Right lobe of liver (tissue), 6 donors: ENCODE measurements around the gene ST6GALNAC6. TPM values are rescaled to one million over a fixed set of nuclear protein-coding genes. Genes with fewer than 3 reads are reported as not detected.
A peak's percentile ranks its signal among the peaks of the same experiment; 100 is the strongest.
"Not testable (repeated sequence)": the region's sequence is repeated elsewhere in the genome, so short reads cannot be mapped to it uniquely, and the experiment has no call there.

Experiments used
- ATAC-seq, 4 donors: fragments of 200-7000 bp; cut with Tn5 transposase; one replicate each; pipeline ENCODE4 v1.9.1; 2020; ENCODE audit warnings: mild to moderate bottlenecking in 4 of 4, moderate library complexity in 4 of 4
- DNase-seq, 3 donors: peaks; one replicate each; pipeline ENCODE4 v3.0.0-alpha.2; 2020
- H3K27ac ChIP-seq, 3 donors: fragments of 200-600 bp; one replicate each; pipeline ENCODE4 v1.8.0; 2022
- H3K27me3 ChIP-seq, 2 donors: fragments of 200-600 bp; one replicate each; pipeline ENCODE4 v1.8.0; 2022
- H3K36me3 ChIP-seq, 4 donors: fragments of 200-600 bp; sonication (generic) in 1 of 4; one replicate each; pipeline versions ENCODE4 v1.5.1 to v1.8.0; 2017 to 2022; ENCODE audit warnings: control low read depth in 1 of 4
- H3K4me1 ChIP-seq, 4 donors: fragments of 200-600 bp; sonication (generic) in 1 of 4; one replicate each; pipeline versions ENCODE4 v1.5.1 to v1.8.0; 2017 to 2022; ENCODE audit warnings: control low read depth in 1 of 4
- H3K4me3 ChIP-seq, 3 donors: fragments of 200-600 bp; one replicate each; pipeline ENCODE4 v1.8.0; 2022
- H3K9me3 ChIP-seq, 4 donors: fragments of 200-600 bp; sonication (generic) in 1 of 4; one replicate each; pipeline versions ENCODE4 v1.5.1 to v1.8.0; 2017 to 2022; ENCODE audit warnings: control low read depth in 1 of 4
- POLR2A ChIP-seq: fragments of 450-650 bp; IDR thresholded peaks from one replicate; pipeline ENCODE4 v1.6.1; 2017; ENCODE audit warnings: antibody characterized with exemption, mild to moderate bottlenecking
- WGBS: methylation state at CpG from one replicate; pipeline ENCODE4 v1.1.6; 2018; ENCODE audit warnings: low coverage, low lambda C conversion rate; ENCODE audit not compliant: insufficient coverage; ENCODE audit errors: missing lambda C conversion rate; 5-methylcytosine and 5-hydroxymethylcytosine counted together
- intact Hi-C, 2 donors: fragments of 100-400 bp; cut with DNase I; formaldehyde crosslinking; loops; one replicate each; pipeline versions ENCODE4 v1.11.2 to v1.14.1; 2022
- total RNA-seq, 6 experiments: library from RNA; depleted of rRNA in 2 of 6; stranded (reverse); fragments of >200 nt in 2 of 6; fragmentation: NEBNext Ultra II Directional in 3 of 6; extraction: Animal tissue kit (Norgen Biotek cat#: 25700) in 3 of 6; gene quantifications; one replicate each; pipeline versions ENCODE4 v1.1.0 to v1.2.4, GENCODE V29; 2016 to 2023
- TF ChIP-seq, protein P1 (sequence below), 4 donors: fragments of 200-600 bp in 3 of 4; fragments of 450-650 bp in 1 of 4; IDR thresholded peaks; one replicate each; pipeline versions ENCODE4 v1.5.1 to v1.8.0; 2016 to 2022; ENCODE audit warnings: antibody characterized with exemption in 4 of 4, mild to moderate bottlenecking in 2 of 4
- donor health status: DM: no; HTN: yes; CAD: no.
- donor health status: DM: no; HTN: no; CAD: no.
- donor health status: DM: no; HTN: no; CAD: no.
- donor health status: DM: no; HTN: yes; CAD: no.
- donor health status: DM: no; HTN: yes; CAD: no.

ST6GALNAC6 gene
- total RNA-seq, 6 experiments from 2014 or later, result 22.5 to 40.3 (median 29.8) TPM

DNA sequence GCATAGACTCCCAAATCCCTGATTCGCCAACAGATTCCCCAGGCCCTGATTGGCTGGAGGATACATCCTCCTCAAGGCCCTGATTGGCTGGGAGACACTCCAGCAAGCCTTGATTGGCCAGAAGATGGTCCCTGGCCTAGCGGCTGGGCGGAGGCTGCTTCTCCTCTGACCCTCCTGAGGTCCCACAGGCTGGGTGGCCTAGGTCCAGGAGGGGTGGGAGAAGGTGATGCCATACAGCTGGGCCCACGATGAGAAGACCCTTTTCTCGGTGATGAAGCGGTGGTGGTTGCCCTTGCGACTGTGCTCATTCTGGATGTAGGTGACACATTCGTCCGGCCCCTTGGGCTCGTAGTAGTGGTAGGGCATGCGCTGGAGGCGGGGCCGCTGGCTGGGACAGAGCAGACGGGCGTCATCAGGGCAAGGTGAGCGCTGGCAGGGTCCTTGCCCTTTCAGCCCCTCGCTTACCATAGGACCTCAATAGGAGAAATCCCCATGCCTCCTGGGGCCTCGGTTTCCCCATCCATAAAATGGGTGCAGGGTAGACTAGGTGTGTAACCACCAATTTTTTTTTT lies 12.9 kb downstream of the ST6GALNAC6 start:
- H3K4me3 ChIP-seq, result no peak overlapping the region
- WGBS, result no CpG with 5 or more reads among the region's 18 CpGs
- H3K36me3 ChIP-seq, result peaks cover 6 to 47% (median 25%) of the 10 kb centered on the region in 4 donors
- no peaks in the 10 kb centered on the region for H3K9me3 ChIP-seq
- H3K4me1 ChIP-seq, result no peaks in the 10 kb centered on the region
- H3K27ac ChIP-seq, result no peak overlapping the region
- TF ChIP-seq POLR2A, result no peak
- no peaks in the 10 kb centered on the region for H3K27me3 ChIP-seq
- ATAC-seq (no peak), DNase-seq (peak in 1 of 3 donors; percentile 53)
- intact Hi-C loops, result no loop called here

DNA sequence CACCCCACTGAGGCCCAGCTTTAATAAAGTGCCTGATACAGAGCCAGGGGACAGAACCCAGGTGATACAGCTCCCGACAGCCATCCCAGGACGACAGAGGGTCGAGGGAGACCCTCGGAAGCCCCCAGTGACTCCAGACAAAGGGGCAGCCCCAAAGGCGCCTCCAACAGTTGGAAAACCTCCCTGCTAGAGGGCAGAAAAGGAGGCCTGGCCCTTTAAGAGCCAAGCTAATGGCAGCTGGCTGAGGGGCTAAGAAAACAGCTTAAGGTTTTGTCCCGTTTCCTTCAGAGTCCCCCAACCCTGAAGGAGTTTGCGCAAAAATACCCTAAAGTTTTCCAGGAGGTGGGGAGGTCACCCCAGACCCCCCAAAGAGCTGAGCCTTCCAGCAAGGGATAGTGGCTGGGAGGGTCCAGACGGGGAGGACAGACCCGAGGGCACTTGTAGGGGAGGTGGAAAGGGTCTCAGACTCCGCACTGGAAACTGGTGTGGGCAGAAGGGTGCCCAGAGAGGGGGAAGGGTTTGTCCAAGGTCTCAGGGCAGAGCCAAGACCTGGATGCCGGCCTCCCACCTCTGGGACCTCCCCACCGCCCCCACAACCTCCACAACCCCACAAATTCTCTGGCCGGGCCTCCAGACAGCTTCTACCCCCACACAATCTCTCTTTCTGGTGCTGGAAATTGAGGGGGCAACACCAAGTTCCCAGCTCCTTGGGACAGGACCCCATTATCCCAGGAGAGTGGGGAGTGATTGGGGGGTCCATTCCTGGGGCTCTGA lies 13.7 kb downstream of the ST6GALNAC6 start:
- TF ChIP-seq POLR2A, result no peak
- TF ChIP-seq, protein P1, sequence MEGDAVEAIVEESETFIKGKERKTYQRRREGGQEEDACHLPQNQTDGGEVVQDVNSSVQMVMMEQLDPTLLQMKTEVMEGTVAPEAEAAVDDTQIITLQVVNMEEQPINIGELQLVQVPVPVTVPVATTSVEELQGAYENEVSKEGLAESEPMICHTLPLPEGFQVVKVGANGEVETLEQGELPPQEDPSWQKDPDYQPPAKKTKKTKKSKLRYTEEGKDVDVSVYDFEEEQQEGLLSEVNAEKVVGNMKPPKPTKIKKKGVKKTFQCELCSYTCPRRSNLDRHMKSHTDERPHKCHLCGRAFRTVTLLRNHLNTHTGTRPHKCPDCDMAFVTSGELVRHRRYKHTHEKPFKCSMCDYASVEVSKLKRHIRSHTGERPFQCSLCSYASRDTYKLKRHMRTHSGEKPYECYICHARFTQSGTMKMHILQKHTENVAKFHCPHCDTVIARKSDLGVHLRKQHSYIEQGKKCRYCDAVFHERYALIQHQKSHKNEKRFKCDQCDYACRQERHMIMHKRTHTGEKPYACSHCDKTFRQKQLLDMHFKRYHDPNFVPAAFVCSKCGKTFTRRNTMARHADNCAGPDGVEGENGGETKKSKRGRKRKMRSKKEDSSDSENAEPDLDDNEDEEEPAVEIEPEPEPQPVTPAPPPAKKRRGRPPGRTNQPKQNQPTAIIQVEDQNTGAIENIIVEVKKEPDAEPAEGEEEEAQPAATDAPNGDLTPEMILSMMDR (IDR thresholded peaks at IDR 0.05), result no peak
- WGBS, result 75% methylated on average over 4 of the region's 13 CpGs
- H3K27ac ChIP-seq, result no peak overlapping the region
- no peaks in the 10 kb centered on the region for H3K27me3 ChIP-seq
- H3K4me3 ChIP-seq, result no peak overlapping the region
- ATAC-seq, result no peak
- DNase-seq, result no peak
- no peaks in the 10 kb centered on the region for H3K9me3 ChIP-seq
- peaks cover 6 to 41% (median 24%) of the 10 kb centered on the region in 4 donors for H3K36me3 ChIP-seq
- intact Hi-C loops, result no loop called here
- no peaks in the 10 kb centered on the region for H3K4me1 ChIP-seq

DNA sequence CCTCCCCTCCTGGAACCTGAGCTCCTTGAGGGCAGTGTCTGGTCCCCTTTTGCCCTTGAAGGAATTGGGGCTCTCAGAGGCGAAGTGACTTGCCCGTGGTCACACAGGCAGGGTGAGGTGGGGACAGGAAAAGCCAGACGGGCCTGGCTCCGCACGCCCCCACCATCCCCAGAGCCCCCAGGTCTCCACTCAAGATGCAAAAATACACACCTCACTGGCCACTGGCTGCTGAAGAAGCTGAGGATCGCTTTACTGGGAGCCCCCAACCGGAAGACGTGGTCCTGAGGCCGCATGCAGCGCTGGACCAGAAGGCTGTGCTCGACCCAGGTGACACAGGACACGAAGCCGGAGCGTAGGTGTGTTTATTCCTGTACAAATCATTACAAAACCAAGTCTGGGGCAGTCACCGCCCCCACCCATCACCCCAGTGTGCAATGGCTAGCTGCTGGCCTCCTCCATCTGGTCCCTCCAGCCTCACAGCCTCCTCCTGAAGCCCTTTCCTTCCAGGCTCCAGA lies 14.4 kb downstream of the ST6GALNAC6 start:
- DNase-seq, result no peak

DNA sequence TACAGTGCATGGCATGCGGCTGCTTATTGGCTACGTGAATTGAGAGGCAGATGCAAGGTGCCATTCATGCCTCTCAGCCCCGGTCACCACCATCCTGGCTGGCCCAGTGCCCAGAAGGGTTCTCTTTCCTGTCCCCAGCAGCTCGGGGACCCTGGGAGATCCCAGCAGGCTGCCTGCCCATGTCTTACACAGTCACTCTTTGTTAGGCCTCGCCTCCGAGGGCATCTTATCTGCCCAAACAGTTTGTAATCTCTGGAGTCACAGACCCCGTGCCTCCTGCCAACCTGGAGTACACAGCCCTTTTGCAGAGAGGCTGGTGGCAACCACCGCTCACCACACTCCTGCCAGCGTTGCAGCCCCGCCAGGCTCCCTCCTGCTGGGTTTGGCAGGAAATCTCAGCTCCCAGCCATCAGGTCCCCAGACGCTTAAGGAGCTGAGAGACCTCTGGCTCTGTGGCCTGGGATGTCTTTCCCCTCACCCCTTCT lies 14.9 kb downstream of the ST6GALNAC6 start:
- DNase-seq (peak in 1 of 3 donors; percentile 62), ATAC-seq (peak; percentile 35 to 43 (median 38))
- Histone ChIP-seq H3K27me3 (no peaks in the 10 kb centered on the region), H3K4me3 (no peak overlapping the region), H3K27ac (no peak overlapping the region), H3K4me1 (no peaks in the 10 kb centered on the region), H3K9me3 (no peaks in the 10 kb centered on the region), H3K36me3 (peaks cover 6 to 30% (median 14%) of the 10 kb centered on the region in 4 donors)
- WGBS, result 25% methylated on average over 1 of the region's 11 CpGs
- TF ChIP-seq, protein P1 (IDR thresholded peaks at IDR 0.05), result no peak
- TF ChIP-seq POLR2A, result no peak
- intact Hi-C loops, result no loop called here

More for the DNA sequence above, 14.4 kb downstream of the ST6GALNAC6 start:
- no peak for TF ChIP-seq POLR2A
- TF ChIP-seq, protein P1 (IDR thresholded peaks at IDR 0.05), result no peak
- ATAC-seq, result peak in 1 of 4 donors; percentile 8
- Histone ChIP-seq H3K9me3 (no peaks in the 10 kb centered on the region), H3K27ac (no peak overlapping the region), H3K4me3 (no peak overlapping the region), H3K4me1 (no peaks in the 10 kb centered on the region), H3K36me3 (peaks cover 6 to 35% (median 19%) of the 10 kb centered on the region in 4 donors), H3K27me3 (no peaks in the 10 kb centered on the region)
- WGBS, result 73% methylated on average over 2 of the region's 15 CpGs
- intact Hi-C loops, result no loop called here

DNA sequence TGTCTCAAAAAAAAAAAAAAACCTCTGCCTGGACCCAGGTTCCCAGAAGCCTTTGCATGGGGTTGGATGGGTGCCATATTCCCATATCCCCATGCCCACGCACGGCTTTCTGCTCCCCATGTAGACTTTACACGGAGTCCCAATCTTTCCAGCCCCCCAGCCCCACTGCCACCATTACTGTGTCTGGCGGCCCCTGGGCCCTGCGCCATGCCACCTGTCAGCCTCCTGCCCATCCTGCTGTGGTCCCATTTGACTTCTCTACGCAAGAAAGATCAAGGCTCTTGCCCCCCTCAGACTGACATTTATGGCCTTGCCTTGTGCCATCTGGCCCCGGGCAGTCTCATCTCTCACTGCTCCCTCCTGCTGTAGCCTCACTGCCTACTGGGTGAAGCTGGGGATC lies 15.4 kb downstream of the ST6GALNAC6 start:
- Histone ChIP-seq H3K9me3 (no peaks in the 10 kb centered on the region), H3K36me3 (peaks cover 6 to 30% (median 14%) of the 10 kb centered on the region in 4 donors), H3K4me3 (no peak overlapping the region), H3K27me3 (no peaks in the 10 kb centered on the region), H3K4me1 (no peaks in the 10 kb centered on the region), H3K27ac (no peak overlapping the region)
- no peak for DNase-seq
- intact Hi-C loops, result no loop called here
- WGBS, result 100% methylated on average over 2 of the region's 7 CpGs
- ATAC-seq, result peak in 1 of 4 donors; percentile 15
- TF ChIP-seq, protein P1 (IDR thresholded peaks at IDR 0.05), result no peak
- no peak for TF ChIP-seq POLR2A

DNA sequence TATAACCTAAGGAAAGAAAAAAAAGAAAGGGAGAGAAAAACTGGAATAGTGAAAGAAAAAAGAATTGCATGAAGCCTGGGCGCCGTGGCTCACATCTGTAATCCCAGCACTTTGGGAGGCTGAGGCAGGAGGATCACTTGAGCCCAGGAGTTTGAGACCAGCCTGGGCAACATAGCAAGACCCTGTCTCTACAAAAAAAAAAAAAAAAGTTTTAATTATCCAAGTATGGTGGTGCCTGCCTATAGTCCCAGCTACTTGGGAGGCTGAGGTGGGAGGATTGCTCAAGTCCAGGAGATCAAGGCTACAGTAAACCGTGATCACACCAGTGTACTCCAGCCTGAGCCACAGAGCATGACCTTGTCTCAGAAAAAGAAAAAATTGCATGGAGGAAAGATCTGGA lies 17.7 kb downstream of the ST6GALNAC6 start:
- H3K4me1 ChIP-seq, result peaks cover 0 to 10% (median 4%) of the 10 kb centered on the region in 4 donors
- H3K27ac ChIP-seq, H3K4me3 ChIP-seq, ATAC-seq, DNase-seq, H3K9me3 ChIP-seq, H3K27me3 ChIP-seq, intact Hi-C loops: not testable (repeated sequence)
- H3K36me3 ChIP-seq, result peaks cover 3 to 15% (median 6%) of the 10 kb centered on the region in 4 donors
- 73% methylated on average over 3 of the region's 3 CpGs for WGBS
